Measurements from ENCODE around the gene WNT7B.

WNT7B gene

GRCh38 chr22:45884201-45885062, 92.5 kb downstream of the WNT7B start:
- in situ Hi-C loops (cut with MboI; ENCODE audit: low pct_unique_long_range_greater_than_20kb, low sequenced_read_pairs, unreplicated experiment) = no loop called here
- DNase-seq (ENCODE audit: low spot score) = no peak
- no peak for TF ChIP-seq CTCF (IDR thresholded peaks at IDR 0.05; ENCODE audit: extremely low read depth, insufficient read depth, missing control alignments)

GRCh38 chr22:45883811-45884170, 93.2 kb downstream of the WNT7B start:
- in situ Hi-C loops (cut with MboI; ENCODE audit: low pct_unique_long_range_greater_than_20kb, low sequenced_read_pairs, unreplicated experiment) = no loop called here
- TF ChIP-seq CTCF (IDR thresholded peaks at IDR 0.05; ENCODE audit: extremely low read depth, insufficient read depth, missing control alignments) = no peak
- no peak for DNase-seq (ENCODE audit: low spot score)

- in situ Hi-C loops (cut with MboI; ENCODE audit: low pct_unique_long_range_greater_than_20kb, low sequenced_read_pairs, unreplicated experiment) = no loop called here
- no peak for TF ChIP-seq CTCF (IDR thresholded peaks at IDR 0.05; ENCODE audit: extremely low read depth, insufficient read depth, missing control alignments)
- DNase-seq (ENCODE audit: low spot score) = no peak
These were observed 93.8 kb downstream of the WNT7B start for GRCh38 chr22:45882881-45883810.

- TF ChIP-seq CTCF (IDR thresholded peaks at IDR 0.05; ENCODE audit: extremely low read depth, insufficient read depth, missing control alignments) = no peak
- no peak for DNase-seq (ENCODE audit: low spot score)
- in situ Hi-C loops (cut with MboI; ENCODE audit: low pct_unique_long_range_greater_than_20kb, low sequenced_read_pairs, unreplicated experiment) = no loop called here
These were observed 95.5 kb downstream of the WNT7B start for GRCh38 chr22:45881524-45881875.

- TF ChIP-seq CTCF (IDR thresholded peaks at IDR 0.05; ENCODE audit: extremely low read depth, insufficient read depth, missing control alignments) = no peak
- no peak for DNase-seq (ENCODE audit: low spot score)
- in situ Hi-C loops (cut with MboI; ENCODE audit: low pct_unique_long_range_greater_than_20kb, low sequenced_read_pairs, unreplicated experiment) = no loop called here
These were observed 96.0 kb downstream of the WNT7B start for GRCh38 chr22:45880716-45881523.

GRCh38 chr22:45880091-45880715, 96.8 kb downstream of the WNT7B start:
- DNase-seq (ENCODE audit: low spot score) = no peak
- no peak for TF ChIP-seq CTCF (IDR thresholded peaks at IDR 0.05; ENCODE audit: extremely low read depth, insufficient read depth, missing control alignments)
- in situ Hi-C loops (cut with MboI; ENCODE audit: low pct_unique_long_range_greater_than_20kb, low sequenced_read_pairs, unreplicated experiment) = no loop called here

All from GM13977 (cell line).